Activated CD4-positive, alpha-beta T cell treated with anti-CD3 and anti-CD28 coated beads, Interleukin-2, amount 10 ng/mL, durations not matched to agents 24 days and 14 days (primary cell): ENCODE measurements around the gene MROH7. TPM values are rescaled to one million over a fixed set of nuclear protein-coding genes. Genes with fewer than 3 reads are reported as not detected.

Experiments used
- DNase-seq: peaks from one replicate; pipeline ENCODE4 v3.0.0; 2022
- H3K27ac Mint-ChIP-seq: one replicate; pipeline ENCODE4 v1.8.0; 2022; ENCODE audit warnings: mild to moderate bottlenecking, mixed read lengths
- H3K27me3 Mint-ChIP-seq: one replicate; pipeline ENCODE4 v1.8.0; 2022; ENCODE audit warnings: mixed read lengths
- H3K36me3 Mint-ChIP-seq: one replicate; pipeline ENCODE4 v1.8.0; 2022; ENCODE audit warnings: low read depth, mild to moderate bottlenecking, mixed read lengths
- H3K4me1 Mint-ChIP-seq: one replicate; pipeline ENCODE4 v1.8.0; 2021; ENCODE audit warnings: mixed read lengths
- H3K4me3 Mint-ChIP-seq: one replicate; pipeline ENCODE4 v1.8.0; 2022; ENCODE audit warnings: mild to moderate bottlenecking, moderate library complexity, mixed read lengths
- H3K9me3 Mint-ChIP-seq: one replicate; pipeline ENCODE4 v1.8.0; 2021; ENCODE audit warnings: mixed read lengths
- intact Hi-C: fragments of 100-400 bp; cut with micrococcal nuclease; formaldehyde crosslinking; loops from one replicate; pipeline ENCODE4 v1.15.1; 2023
- total RNA-seq: library from RNA; stranded (reverse); gene quantifications from 2 replicates; pipeline ENCODE4 v1.2.3, GENCODE V29; 2022

Gene MROH7
- total RNA-seq, 1 donor from 2014 or later = 0.12 TPM

DNA sequence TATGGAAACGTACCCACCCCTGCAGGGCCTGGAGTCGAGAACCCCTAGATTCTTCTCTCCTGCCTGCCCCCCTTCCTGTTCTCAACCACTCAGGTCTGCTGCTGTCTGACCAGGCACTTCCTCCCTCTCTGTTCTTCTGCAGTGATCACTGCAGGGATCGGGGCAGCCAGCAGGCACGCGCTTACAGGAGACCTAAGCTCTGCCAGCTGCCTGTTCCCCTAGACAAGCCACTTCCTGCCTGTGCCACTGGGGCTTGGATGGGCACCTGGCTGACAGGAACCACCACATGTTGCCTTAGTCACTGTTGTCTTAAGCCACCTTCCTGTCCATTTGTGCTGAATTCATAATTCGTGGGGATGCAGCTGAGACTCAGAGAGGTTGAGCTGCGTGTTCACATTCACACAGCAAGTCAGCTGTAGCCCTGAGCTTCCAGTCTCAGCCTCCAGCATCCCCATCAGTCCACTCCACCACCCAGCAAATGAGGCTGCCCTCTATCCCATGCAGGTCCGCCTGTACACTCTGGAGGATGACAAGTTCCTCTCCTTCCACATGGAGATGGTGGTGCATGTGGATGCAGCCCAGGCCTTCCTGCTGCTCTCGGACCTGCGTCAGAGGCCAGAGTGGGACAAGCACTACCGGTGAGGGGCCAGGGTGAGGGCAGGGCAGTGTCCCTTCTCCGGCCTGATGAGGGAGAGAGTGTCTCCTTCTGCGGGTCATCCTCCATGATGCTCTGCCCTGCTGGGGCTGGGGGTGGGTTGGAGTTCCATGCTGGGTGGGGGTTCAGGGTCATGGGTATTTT, 36.8 kb upstream of the MROH7 start:
- Mint-ChIP-seq H3K27me3 (no peaks in the 10 kb centered on the region), H3K9me3 (no peaks in the 10 kb centered on the region), H3K27ac (peak overlapping the region; percentile 52), H3K4me1 (peaks cover 9% of the 10 kb centered on the region), H3K4me3 (no peak overlapping the region), H3K36me3 (no peaks in the 10 kb centered on the region)
- DNase-seq = peak; percentile 67
- intact Hi-C loops = no loop called here

DNA sequence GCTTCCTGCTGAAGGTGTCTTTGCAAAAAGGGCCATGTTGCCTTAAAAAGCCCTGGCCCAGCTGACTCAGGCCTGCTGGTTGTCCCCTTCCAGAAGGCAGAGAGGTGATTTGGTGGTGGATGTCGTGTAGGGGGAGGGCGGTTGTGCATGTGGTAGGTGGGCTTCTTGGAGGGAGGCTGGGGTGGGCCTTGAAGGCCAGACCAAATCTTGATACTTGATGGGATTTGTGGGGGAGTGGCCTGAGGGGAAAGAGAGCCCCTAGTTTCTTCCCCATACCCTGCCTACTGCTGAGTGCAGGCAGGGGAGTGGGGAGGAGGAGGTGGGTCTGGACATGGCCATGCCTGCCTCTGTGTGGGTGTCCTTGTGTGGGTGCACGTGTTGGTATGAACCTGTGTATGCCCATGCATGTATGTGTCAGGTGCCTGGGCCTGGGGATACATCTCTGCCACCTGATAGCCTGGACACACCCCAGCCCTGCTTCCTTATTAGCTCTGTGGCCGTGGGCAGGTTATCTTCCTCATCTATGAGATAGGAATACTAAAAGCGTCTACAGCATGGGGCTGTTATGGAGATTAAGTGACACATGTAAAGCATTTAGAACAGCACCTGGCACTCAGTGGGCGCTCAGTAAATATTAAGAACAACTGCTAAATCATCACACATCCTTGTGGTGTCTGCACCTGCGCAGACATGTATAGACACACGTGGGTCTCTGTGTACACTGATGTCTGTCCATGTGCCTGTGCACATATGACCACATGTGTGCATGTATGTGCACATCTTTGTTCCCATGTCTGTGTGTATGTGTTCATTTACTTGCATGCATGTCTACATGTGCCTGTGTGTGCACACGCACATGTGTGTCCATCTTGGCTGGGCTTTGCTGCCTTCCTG, 35.2 kb upstream of the MROH7 start:
- intact Hi-C loops = no loop called here
- no peak for DNase-seq
- Mint-ChIP-seq H3K4me3 (no peak overlapping the region), H3K36me3 (no peaks in the 10 kb centered on the region), H3K27ac (no peak overlapping the region), H3K4me1 (peaks cover 9% of the 10 kb centered on the region), H3K9me3 (no peaks in the 10 kb centered on the region), H3K27me3 (no peaks in the 10 kb centered on the region)

GRCh38 chr1:54606990-54607325, 34.6 kb upstream of the MROH7 start:
- Mint-ChIP-seq H3K27me3 (no peaks in the 10 kb centered on the region), H3K27ac (no peak overlapping the region), H3K9me3 (no peaks in the 10 kb centered on the region), H3K4me3 (no peak overlapping the region), H3K4me1 (peaks cover 9% of the 10 kb centered on the region), H3K36me3 (no peaks in the 10 kb centered on the region)
- intact Hi-C loops = no loop called here
- no peak for DNase-seq

DNA sequence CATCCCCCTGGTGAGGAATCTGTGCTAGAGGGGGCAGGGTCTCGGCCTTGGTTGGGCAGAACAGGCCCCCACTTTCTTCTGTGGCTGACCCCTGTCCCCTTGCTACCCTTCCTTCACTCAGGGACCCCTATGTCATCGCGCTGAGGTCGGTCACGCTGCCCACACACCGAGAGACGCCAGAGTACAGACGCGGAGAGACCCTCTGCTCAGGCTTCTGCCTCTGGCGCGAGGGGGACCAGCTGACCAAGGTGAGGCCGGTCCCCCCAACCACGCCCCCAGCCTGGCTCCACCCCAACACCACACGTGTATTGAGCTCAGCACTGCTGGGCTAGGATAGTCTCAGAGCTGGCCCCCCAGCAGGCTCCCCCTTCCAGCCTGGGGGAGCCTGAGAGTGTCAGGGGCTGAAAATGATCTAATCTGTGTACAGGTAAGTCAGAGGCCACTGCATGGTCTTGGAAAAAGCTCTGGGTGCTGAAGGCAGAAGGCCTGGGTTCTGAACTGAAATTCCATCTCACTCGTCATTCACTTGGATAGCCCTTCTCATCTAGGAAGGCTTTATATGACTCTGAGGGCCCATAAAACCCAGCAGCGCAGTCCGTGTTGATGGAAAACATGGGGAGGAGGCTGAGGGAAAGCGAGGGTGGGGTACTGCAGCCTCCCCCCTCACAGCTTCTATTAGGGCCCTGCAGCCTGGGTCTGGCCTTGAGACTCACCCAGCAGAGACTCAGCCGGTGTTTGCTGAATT, 33.6 kb upstream of the MROH7 start:
- H3K27ac Mint-ChIP-seq = no peak overlapping the region
- no peaks in the 10 kb centered on the region for H3K9me3 Mint-ChIP-seq
- H3K4me3 Mint-ChIP-seq = no peak overlapping the region
- peaks cover 9% of the 10 kb centered on the region for H3K4me1 Mint-ChIP-seq
- intact Hi-C loops = no loop called here
- DNase-seq = no peak
- no peaks in the 10 kb centered on the region for H3K27me3 Mint-ChIP-seq
- H3K36me3 Mint-ChIP-seq = no peaks in the 10 kb centered on the region

GRCh38 chr1:54608566-54609230, 32.9 kb upstream of the MROH7 start:
- intact Hi-C loops = no loop called here
- Mint-ChIP-seq H3K9me3 (no peaks in the 10 kb centered on the region), H3K27me3 (no peaks in the 10 kb centered on the region), H3K4me1 (peaks cover 9% of the 10 kb centered on the region), H3K27ac (no peak overlapping the region), H3K36me3 (no peaks in the 10 kb centered on the region), H3K4me3 (no peak overlapping the region)
- no peak for DNase-seq

GRCh38 chr1:54609301-54609921, 32.2 kb upstream of the MROH7 start:
- Mint-ChIP-seq H3K27ac (no peak overlapping the region), H3K36me3 (no peaks in the 10 kb centered on the region), H3K4me3 (no peak overlapping the region), H3K4me1 (peaks cover 6% of the 10 kb centered on the region), H3K27me3 (peaks cover 2% of the 10 kb centered on the region), H3K9me3 (no peaks in the 10 kb centered on the region)
- no peak for DNase-seq
- intact Hi-C loops = no loop called here

DNA sequence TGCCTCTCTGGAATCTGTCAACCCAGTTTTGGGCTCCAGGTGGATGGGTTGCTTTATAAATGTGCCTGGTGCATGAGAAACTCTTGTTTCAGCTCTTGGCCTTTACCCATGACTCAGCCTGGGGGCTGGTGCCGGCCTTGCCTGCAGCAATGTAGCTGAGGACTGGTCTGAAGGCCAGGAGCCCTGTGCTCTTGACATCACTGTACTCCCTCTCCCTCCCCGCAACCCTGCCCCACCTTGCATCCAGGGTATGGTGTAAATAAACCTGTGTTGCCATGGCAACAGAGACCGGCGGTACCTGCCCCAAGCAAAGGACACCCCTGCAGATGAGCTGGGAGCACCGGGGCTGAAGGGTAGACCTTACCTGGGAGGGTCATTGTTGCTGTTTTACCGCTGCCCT, 31.5 kb upstream of the MROH7 start:
- no peak for DNase-seq
- Mint-ChIP-seq H3K27me3 (peaks cover 2% of the 10 kb centered on the region), H3K36me3 (no peaks in the 10 kb centered on the region), H3K4me1 (no peaks in the 10 kb centered on the region), H3K27ac (no peak overlapping the region), H3K9me3 (no peaks in the 10 kb centered on the region), H3K4me3 (no peak overlapping the region)
- intact Hi-C loops = no loop called here

DNA sequence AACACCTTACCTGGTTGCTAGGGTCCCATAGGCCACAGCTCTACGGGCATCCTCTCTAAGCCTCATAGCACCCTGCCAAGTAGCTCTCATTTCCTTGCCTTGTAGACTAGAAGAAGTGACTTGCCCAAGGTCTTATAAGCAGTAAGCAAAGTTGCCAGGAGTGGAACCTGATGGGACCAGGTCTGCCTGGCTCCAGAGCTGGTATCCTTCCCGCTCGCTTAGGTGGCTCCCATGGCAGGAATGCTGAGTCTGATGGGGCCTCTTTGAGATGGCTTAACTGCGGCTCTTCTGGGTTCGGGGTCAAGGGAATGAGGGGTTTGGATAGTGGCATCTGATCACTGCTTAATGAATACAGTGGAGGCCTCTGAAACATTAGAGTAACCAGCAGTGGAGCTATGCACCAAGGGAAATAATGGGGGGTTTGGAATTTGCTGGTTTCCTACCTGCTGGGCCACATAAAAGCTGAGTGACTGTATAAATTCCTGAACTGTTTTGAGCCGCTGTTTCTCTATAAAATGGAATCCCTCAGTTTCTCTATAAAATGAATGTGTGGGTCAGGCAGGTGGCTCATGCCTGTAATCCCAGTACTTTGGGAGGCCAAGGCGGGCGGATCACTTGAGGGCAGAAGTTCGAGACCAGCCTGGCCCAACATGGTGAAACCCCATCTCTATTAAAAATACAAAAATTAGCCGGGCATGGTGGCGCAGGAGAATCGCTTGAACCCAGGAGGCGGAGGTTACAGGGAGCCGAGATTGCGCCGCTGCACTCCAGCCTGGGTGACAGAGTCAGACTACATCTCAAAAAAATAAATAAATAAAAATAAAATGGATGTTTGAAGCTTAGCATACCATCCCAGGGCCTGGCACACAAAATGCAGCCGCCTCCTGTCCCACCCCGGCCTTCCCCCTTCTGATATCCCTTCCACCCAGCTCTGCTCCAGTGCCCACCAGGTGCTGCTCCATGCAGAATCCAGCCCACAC, 30.7 kb upstream of the MROH7 start:
- Mint-ChIP-seq H3K27me3 (peaks cover 2% of the 10 kb centered on the region), H3K9me3 (no peaks in the 10 kb centered on the region), H3K4me1 (no peaks in the 10 kb centered on the region), H3K27ac (no peak overlapping the region), H3K4me3 (no peak overlapping the region), H3K36me3 (no peaks in the 10 kb centered on the region)
- intact Hi-C loops = no loop called here
- no peak for DNase-seq

DNA sequence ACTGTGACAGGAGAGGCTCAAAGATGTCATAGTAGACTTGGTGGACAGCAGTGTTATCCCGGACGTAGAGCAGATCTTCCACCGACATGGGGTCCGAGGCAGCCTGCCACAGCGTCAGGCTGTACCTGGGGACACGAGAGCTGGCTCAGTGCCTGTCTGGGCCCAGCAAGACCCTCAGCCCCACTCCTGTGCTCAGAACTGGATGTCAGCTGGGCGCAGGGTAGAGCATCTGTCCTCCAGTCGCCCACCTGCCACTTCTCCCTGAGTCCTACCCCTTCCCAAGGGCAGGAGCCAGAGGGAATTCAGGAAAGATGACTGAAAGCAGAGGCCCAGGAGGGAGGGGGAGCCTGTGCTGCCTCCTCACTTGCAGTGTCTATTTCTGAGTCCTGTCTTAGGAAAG, 30.0 kb upstream of the MROH7 start:
- Mint-ChIP-seq H3K4me1 (no peaks in the 10 kb centered on the region), H3K27ac (no peak overlapping the region), H3K9me3 (no peaks in the 10 kb centered on the region), H3K4me3 (no peak overlapping the region), H3K36me3 (no peaks in the 10 kb centered on the region), H3K27me3 (peaks cover 2% of the 10 kb centered on the region)
- DNase-seq = no peak
- intact Hi-C loops = no loop called here

- Mint-ChIP-seq H3K4me1 (no peaks in the 10 kb centered on the region), H3K27ac (no peak overlapping the region), H3K9me3 (no peaks in the 10 kb centered on the region), H3K4me3 (no peak overlapping the region), H3K27me3 (peaks cover 2% of the 10 kb centered on the region), H3K36me3 (no peaks in the 10 kb centered on the region)
- no peak for DNase-seq
- intact Hi-C loops = no loop called here
These were observed 27.6 kb upstream of the MROH7 start for GRCh38 chr1:54614024-54614423.

- intact Hi-C loops = no loop called here
- peaks cover 2% of the 10 kb centered on the region for H3K27me3 Mint-ChIP-seq
- no peaks in the 10 kb centered on the region for H3K4me1 Mint-ChIP-seq
- no peak for DNase-seq
- H3K27ac Mint-ChIP-seq = no peak overlapping the region
- H3K36me3 Mint-ChIP-seq = no peaks in the 10 kb centered on the region
- no peaks in the 10 kb centered on the region for H3K9me3 Mint-ChIP-seq
- no peak overlapping the region for H3K4me3 Mint-ChIP-seq
These were observed 27.0 kb upstream of the MROH7 start for GRCh38 chr1:54614563-54614962.

DNA sequence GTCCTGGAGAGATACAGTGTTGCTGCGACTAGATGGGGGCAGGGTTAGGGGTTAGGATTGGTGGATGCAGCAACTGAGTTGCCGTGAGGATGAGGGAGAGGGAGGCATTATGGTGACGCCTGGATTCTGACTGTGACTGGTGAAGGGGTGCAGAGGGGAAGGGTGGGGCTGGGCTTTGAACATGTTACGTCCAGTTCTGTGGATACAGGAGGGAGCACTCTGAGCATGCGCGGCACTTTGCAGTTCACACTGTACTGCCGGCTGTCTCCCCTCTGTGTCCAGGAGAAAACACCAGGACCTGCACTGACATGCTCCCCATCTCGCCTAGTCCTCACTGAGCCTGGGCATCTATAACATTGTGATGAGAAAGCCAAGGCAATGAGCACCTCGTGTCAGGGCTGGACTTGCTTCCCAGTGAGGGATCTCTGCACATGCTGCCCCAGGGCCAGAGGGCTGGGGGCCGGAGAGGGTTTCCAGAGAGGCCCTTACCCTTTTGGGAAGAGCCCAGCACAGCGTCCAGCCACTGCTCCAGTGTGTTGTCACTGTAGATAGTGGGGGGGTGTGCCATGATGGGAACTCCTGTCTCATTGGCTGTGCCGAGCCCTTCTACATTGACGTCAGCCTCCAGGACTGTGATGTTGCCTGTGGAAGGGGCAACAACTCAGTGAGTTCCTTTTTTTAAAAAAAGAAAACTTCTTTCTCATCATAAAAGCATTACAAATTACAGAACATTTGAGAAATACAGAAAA, 25.9 kb upstream of the MROH7 start:
- H3K9me3 Mint-ChIP-seq = no peaks in the 10 kb centered on the region
- H3K4me3 Mint-ChIP-seq = no peak overlapping the region
- no peaks in the 10 kb centered on the region for H3K4me1 Mint-ChIP-seq
- no peak overlapping the region for H3K27ac Mint-ChIP-seq
- intact Hi-C loops = no loop called here
- no peaks in the 10 kb centered on the region for H3K36me3 Mint-ChIP-seq
- H3K27me3 Mint-ChIP-seq = peaks cover 2% of the 10 kb centered on the region
- DNase-seq = no peak
